ENCODE measurements around the gene MLLT1.

GRCh38 chr19:6275170-6275744, 4.5 kb downstream of the MLLT1 start:
- TF ChIP-seq, protein P1, sequence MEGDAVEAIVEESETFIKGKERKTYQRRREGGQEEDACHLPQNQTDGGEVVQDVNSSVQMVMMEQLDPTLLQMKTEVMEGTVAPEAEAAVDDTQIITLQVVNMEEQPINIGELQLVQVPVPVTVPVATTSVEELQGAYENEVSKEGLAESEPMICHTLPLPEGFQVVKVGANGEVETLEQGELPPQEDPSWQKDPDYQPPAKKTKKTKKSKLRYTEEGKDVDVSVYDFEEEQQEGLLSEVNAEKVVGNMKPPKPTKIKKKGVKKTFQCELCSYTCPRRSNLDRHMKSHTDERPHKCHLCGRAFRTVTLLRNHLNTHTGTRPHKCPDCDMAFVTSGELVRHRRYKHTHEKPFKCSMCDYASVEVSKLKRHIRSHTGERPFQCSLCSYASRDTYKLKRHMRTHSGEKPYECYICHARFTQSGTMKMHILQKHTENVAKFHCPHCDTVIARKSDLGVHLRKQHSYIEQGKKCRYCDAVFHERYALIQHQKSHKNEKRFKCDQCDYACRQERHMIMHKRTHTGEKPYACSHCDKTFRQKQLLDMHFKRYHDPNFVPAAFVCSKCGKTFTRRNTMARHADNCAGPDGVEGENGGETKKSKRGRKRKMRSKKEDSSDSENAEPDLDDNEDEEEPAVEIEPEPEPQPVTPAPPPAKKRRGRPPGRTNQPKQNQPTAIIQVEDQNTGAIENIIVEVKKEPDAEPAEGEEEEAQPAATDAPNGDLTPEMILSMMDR (conservative IDR thresholded peaks at IDR 0.05; ENCODE audit: low read depth, low read length) = no peak
- TF ChIP-seq EZH2 (IDR thresholded peaks at IDR 0.05; ENCODE audit: borderline replicate concordance, low read depth, low read length, poor library complexity, severe bottlenecking) = no peak
